ENCODE data around the gene RAPGEF6. TPM values are rescaled to one million over a fixed set of nuclear protein-coding genes. Genes with fewer than 3 reads are reported as not detected.

Gene RAPGEF6
- total RNA-seq, 4 donors from 2014 or later: 14.0 to 23.7 (median 17.9) TPM

DNA sequence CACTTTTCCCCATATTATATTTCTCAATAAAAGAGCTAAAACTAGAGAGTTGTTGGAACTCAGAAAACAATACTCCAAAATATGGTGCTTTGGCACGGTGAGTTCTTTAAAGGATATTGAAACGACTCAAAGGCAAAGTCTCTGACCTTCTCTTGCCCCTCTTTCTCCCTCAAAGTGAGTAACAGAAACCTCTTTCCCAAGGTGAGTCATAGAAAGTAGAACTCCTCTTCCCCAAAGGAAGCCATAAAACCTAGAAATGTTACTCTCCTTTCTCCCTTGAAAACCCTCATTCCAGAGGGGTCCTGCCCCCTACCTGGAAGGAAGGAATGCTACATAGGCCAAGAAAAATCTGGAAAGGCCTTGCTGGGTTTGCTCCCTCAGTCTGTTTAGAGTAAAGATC is 47.5 kb downstream of the RAPGEF6 start:
- no peak overlapping the region for H3K27ac ChIP-seq
- ATAC-seq: no peak
- H3K4me3 ChIP-seq: no peak overlapping the region
- peaks cover 0 to 3% of the 10 kb centered on the region in 2 donors for H3K36me3 ChIP-seq
- TF ChIP-seq POLR2AphosphoS5 (IDR thresholded peaks at IDR 0.05) (no peak), POLR2A (IDR thresholded peaks at IDR 0.05) (no peak), EP300 (IDR thresholded peaks at IDR 0.05) (no peak)
- TF ChIP-seq, protein P1, sequence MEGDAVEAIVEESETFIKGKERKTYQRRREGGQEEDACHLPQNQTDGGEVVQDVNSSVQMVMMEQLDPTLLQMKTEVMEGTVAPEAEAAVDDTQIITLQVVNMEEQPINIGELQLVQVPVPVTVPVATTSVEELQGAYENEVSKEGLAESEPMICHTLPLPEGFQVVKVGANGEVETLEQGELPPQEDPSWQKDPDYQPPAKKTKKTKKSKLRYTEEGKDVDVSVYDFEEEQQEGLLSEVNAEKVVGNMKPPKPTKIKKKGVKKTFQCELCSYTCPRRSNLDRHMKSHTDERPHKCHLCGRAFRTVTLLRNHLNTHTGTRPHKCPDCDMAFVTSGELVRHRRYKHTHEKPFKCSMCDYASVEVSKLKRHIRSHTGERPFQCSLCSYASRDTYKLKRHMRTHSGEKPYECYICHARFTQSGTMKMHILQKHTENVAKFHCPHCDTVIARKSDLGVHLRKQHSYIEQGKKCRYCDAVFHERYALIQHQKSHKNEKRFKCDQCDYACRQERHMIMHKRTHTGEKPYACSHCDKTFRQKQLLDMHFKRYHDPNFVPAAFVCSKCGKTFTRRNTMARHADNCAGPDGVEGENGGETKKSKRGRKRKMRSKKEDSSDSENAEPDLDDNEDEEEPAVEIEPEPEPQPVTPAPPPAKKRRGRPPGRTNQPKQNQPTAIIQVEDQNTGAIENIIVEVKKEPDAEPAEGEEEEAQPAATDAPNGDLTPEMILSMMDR (IDR thresholded peaks at IDR 0.05): no peak
- peaks cover 0 to 10% (median 0%) of the 10 kb centered on the region in 3 donors for H3K4me1 ChIP-seq
- 68 to 75% methylated on average over 2 of the region's 2 CpGs for WGBS, 2 donors (ENCODE audit: low coverage in 1 of 2)
- no peaks in the 10 kb centered on the region for H3K9me3 ChIP-seq
- H3K27me3 ChIP-seq: no peaks in the 10 kb centered on the region

DNA sequence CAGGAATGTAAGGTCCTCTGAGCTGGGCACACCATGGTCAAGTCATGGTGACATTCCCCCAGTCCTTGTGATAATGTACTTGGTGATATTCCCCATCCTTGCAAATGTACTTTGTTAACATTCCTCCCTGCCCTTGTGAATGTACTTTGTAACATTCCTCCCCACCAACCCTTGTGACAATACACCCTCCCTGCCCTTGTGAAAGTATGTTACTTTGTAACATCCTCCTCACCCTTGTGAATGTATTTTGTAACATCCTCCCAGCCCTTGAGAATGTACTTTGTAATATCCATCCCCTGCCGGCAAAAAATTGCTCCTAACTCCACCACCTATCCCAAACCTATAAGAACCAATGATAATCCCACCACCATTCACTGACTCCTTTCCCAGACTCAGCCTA is 53.3 kb downstream of the RAPGEF6 start:
- Histone ChIP-seq H3K27ac (no peak overlapping the region), H3K27me3 (no peaks in the 10 kb centered on the region), H3K4me3 (no peak overlapping the region), H3K4me1 (peaks cover 0 to 14% (median 0%) of the 10 kb centered on the region in 3 donors), H3K9me3 (no peaks in the 10 kb centered on the region), H3K36me3 (peaks cover 0 to 5% of the 10 kb centered on the region in 2 donors)
- WGBS, 2 donors (ENCODE audit: low coverage in 1 of 2): 83 to 100% methylated on average over 1 of the region's 1 CpG
- TF ChIP-seq POLR2AphosphoS5 (IDR thresholded peaks at IDR 0.05) (no peak), POLR2A (IDR thresholded peaks at IDR 0.05) (no peak), EP300 (IDR thresholded peaks at IDR 0.05) (no peak)
- TF ChIP-seq, protein P1 (IDR thresholded peaks at IDR 0.05): no peak
- no peak for ATAC-seq

DNA sequence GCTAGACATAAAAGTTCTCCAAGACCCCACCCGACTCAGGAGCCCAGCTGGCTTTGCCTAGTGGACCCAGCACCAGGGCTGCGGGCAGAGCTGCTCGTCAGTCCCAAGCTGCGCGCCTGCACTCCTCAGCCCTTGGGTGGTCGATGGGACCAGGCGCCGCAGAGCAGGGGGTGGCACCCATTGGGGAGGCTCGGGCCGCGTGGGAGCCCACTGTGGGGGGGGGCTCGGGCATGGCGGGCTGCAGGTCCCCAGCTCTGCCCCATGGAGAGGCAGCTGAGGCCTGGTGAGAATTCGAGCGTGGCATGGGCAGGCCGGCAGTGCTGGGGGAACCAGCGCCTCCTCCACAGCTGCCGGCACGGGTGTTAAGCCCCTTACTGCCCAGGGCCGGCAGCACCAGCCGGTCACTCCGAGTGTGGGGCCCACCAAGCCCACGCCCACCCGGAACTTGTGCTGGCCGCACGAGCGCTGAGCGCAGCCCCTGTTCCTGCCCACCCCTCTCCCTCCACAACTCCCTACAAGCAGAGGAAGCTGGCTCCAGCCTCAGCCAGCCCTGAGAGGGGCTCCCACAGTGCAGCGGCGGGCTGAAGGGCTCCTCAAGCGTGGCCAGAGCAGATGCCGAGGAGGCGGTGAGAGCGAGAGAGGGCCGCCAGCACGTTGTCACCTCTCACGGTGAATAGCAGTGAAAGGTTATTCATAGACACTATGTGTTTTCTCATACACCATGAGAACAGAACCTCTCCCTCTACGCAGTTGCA is 54.9 kb downstream of the RAPGEF6 start:
- TF ChIP-seq POLR2A (IDR thresholded peaks at IDR 0.05) (no peak), POLR2AphosphoS5 (IDR thresholded peaks at IDR 0.05) (no peak), EP300 (IDR thresholded peaks at IDR 0.05) (no peak)
- TF ChIP-seq, protein P1 (IDR thresholded peaks at IDR 0.05): no peak
- H3K27me3 ChIP-seq: no peaks in the 10 kb centered on the region
- H3K4me1 ChIP-seq: peaks cover 0 to 14% (median 0%) of the 10 kb centered on the region in 3 donors
- H3K9me3 ChIP-seq: no peaks in the 10 kb centered on the region
- H3K36me3 ChIP-seq: peaks cover 0 to 5% of the 10 kb centered on the region in 2 donors
- no peak overlapping the region for H3K27ac ChIP-seq
- 80 to 100% methylated on average over 1 to 6 of the region's 38 CpGs for WGBS, 2 donors (ENCODE audit: low coverage in 1 of 2)
- ATAC-seq: no peak
- H3K4me3 ChIP-seq: no peak overlapping the region

DNA sequence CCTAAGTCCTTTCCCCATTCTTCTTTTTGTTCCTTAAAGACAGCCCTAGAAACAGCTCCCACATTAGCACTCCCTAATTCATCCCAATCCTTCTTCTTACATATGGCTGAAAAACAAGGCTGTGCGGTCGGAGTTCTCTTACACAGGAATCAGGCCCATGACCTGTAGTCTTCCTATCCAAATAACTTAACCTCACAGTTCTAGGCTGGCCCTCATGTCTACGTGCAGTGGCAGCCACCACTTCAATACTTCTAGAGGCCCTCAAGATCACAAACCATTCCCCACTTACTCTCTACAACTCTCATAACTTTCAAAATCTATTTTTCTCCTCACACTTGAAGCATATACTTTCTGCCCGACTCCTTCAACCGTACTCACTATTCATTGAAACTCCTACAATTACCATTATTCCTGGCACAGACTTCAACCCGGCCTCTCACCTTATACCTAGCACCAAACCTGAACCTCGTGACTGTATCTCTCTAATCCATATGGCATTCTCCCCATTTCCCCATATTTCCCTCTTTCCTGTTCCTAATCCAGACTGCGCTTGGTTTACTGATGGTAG is 59.3 kb downstream of the RAPGEF6 start:
- no peaks in the 10 kb centered on the region for H3K27me3 ChIP-seq
- no peak overlapping the region for H3K4me3 ChIP-seq
- WGBS, 2 donors (ENCODE audit: low coverage in 1 of 2): 100% methylated on average over 7 to 8 of the region's 8 CpGs
- no peak overlapping the region for H3K27ac ChIP-seq
- ATAC-seq: no peak
- no peak for TF ChIP-seq POLR2AphosphoS5 (IDR thresholded peaks at IDR 0.05)
- TF ChIP-seq, protein P1 (IDR thresholded peaks at IDR 0.05): no peak
- no peak for TF ChIP-seq POLR2A (IDR thresholded peaks at IDR 0.05)
- TF ChIP-seq EP300 (IDR thresholded peaks at IDR 0.05): no peak
- peaks cover 0 to 5% of the 10 kb centered on the region in 2 donors for H3K36me3 ChIP-seq
- no peaks in the 10 kb centered on the region for H3K9me3 ChIP-seq
- H3K4me1 ChIP-seq: no peaks in the 10 kb centered on the region
